WI38 (cell line): Measurements from ENCODE around the gene CRELD2.

Source experiments
- H3K4me3 ChIP-seq: 2 replicates; pipeline ENCODE4 v1.5.1; 2011; ENCODE audit warnings: low read depth, mild to moderate bottlenecking, control low read depth, low read length
- CTCF ChIP-seq: IDR thresholded peaks from 2 replicates; pipeline ENCODE4 v1.5.1; 2012; ENCODE audit warnings: low read depth, mild to moderate bottlenecking, control low read depth, low read length

Gene CRELD2

GRCh38 chr22:49951678-49951985, 33.2 kb downstream of the CRELD2 start:
- TF ChIP-seq CTCF: no peak
- no peak overlapping the region for H3K4me3 ChIP-seq

GRCh38 chr22:49951986-49952896, 33.8 kb downstream of the CRELD2 start:
- no peak for TF ChIP-seq CTCF
- no peak overlapping the region for H3K4me3 ChIP-seq

DNA sequence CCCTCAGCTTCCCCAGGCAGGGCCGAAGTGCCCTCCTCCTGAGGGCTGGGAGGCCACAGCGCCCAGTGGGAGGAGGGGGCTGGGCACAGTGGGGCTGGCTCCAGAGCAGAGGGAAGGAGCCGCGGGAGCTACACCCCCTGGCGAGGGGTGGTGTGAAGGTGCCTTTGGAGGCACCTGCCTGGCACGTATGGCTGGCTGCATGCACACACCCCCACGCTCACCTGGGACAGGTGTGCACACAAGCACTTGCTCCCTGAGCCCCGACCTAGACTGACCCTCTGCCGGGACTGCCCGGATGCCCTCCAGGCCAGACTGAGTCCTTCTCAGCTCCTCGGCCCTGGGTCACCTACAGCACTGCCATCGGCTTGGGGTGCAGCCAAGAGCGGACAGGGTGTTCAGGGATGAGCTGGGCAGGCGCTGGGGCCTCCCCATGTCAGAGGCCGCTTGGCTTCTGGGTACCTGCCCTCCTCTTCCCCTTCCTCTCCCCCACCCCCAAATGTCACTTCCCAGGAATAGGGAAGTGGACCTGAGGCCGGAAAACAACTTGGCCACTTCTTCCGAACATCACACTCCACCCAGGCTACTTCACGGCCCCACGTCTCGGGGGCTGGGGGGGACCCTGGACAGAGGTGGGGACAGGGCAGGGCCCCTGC, 34.7 kb downstream of the CRELD2 start:
- no peak for TF ChIP-seq CTCF
- H3K4me3 ChIP-seq: no peak overlapping the region

DNA sequence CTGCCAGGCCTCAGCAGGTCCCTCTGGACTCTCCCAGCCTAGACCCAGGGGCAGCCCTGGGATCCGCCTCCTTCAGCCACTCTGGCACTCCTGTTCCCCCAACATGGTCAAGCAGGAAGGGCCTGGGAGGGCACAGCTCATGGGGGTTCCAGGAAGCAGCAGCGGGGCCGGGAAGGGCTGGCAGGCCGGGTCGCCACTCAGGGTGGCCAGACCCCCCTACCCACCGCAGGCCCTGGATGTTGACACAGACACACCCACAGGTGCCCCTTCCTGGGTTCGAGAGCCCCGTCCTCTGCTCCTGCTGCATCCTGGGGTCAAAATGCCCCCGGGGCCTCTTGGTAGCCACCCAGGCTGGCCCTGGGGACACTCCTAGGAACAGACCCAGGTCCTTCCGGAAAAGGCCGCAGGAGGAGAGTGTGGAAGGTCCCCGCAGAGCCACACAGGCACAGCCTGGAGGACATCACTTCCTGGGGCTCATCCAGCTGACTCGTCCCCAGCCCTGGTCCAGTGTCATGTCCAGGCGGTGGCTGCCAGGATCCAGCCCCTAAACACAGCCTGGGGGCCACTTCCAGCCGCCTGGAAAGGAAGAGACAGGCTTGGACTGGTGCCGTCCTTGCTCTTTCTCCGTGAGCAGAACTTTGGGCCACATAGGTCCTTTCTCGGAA, 35.4 kb downstream of the CRELD2 start:
- TF ChIP-seq CTCF: no peak
- H3K4me3 ChIP-seq: no peak overlapping the region

GRCh38 chr22:49954354-49954753, 35.9 kb downstream of the CRELD2 start:
- TF ChIP-seq CTCF: no peak
- H3K4me3 ChIP-seq: no peak overlapping the region

GRCh38 chr22:49954991-49955580, 36.7 kb downstream of the CRELD2 start:
- H3K4me3 ChIP-seq: no peak overlapping the region
- no peak for TF ChIP-seq CTCF
